Esophagus squamous epithelium (tissue), 5 donors: ENCODE results near the gene FOXP1. TPM values are rescaled to one million over a fixed set of nuclear protein-coding genes. Genes with fewer than 3 reads are reported as not detected.

Source experiments
- DNase-seq: peaks from one replicate; lab custom pipeline; 2025; lab: John Stamatoyannopoulos, UW
- H3K27ac ChIP-seq, 4 donors: fragments of 200-600 bp; sonication (generic); one replicate each; pipeline ENCODE4 v1.5.1; 2016 to 2019; ENCODE audit warnings: mild to moderate bottlenecking in 1 of 4
- H3K27me3 ChIP-seq, 4 donors: fragments of 200-600 bp; sonication (generic); 1 replicate in 3 of 4; 2 replicates in 1 of 4; pipeline versions ENCODE4 v1.5.1 to v1.6.0; 2017 to 2021; ENCODE audit warnings: antibody characterized with exemption in 1 of 4
- H3K36me3 ChIP-seq, 3 donors: fragments of 200-600 bp; sonication (generic); one replicate each; pipeline ENCODE4 v1.5.1; 2016 to 2019
- H3K4me1 ChIP-seq, 3 donors: fragments of 200-600 bp; sonication (generic); one replicate each; pipeline ENCODE4 v1.5.1; 2017 to 2019
- H3K4me3 ChIP-seq, 4 donors: fragments of 200-600 bp; sonication (generic); 1 replicate in 3 of 4; 2 replicates in 1 of 4; pipeline ENCODE4 v1.5.1; 2016 to 2019; ENCODE audit warnings: mild to moderate bottlenecking in 2 of 4, moderate library complexity in 1 of 4
- H3K9me3 ChIP-seq, 3 donors: fragments of 200-600 bp; sonication (generic); one replicate each; pipeline ENCODE4 v1.5.1; 2016 to 2019
- POLR2A ChIP-seq, 4 donors: fragments of 450-650 bp; IDR thresholded peaks; one replicate each; pipeline ENCODE4 v1.6.1; 2017; ENCODE audit warnings: antibody characterized with exemption in 4 of 4, mild to moderate bottlenecking in 4 of 4, moderate library complexity in 3 of 4
- WGBS, 2 donors: methylation state at CpG; one replicate each; pipeline ENCODE4 v1.1.5; 2018; 5-methylcytosine and 5-hydroxymethylcytosine counted together
- intact Hi-C: fragments of 100-400 bp; cut with DNase I; formaldehyde crosslinking; loops from one replicate; pipeline ENCODE4 v1.15.0; 2022
- total RNA-seq, 4 donors: library from RNA; depleted of rRNA; stranded (reverse); fragments of >200 nt; gene quantifications; one replicate each; pipeline ENCODE4 v1.1.0, GENCODE V29; 2016
- TF ChIP-seq, protein P1 (sequence below), 6 experiments: fragments of 450-650 bp in 4 of 6; fragments of 200-600 bp in 2 of 6; sonication (generic) in 2 of 6; IDR thresholded peaks; one replicate each; pipeline ENCODE4 v1.5.1; 2016 to 2019; ENCODE audit warnings: antibody characterized with exemption in 6 of 6, mild to moderate bottlenecking in 4 of 6, moderate library complexity in 4 of 6
- donor health status: DM: yes; HTN: yes; CAD: no.

Gene FOXP1
- total RNA-seq, 4 donors from 2014 or later, result 49.1 to 124 (median 61.1) TPM

- Histone ChIP-seq H3K4me3 (no peak overlapping the region), H3K27ac (no peak overlapping the region), H3K9me3 (no peaks in the 10 kb centered on the region), H3K4me1 (no peaks in the 10 kb centered on the region), H3K27me3 (no peaks in the 10 kb centered on the region), H3K36me3 (peaks cover 0 to 6% (median 0%) of the 10 kb centered on the region in 3 donors)
- WGBS, 2 donors, result 85 to 100% methylated on average over 2 of the region's 2 CpGs
- intact Hi-C loops, result no loop called here
- no peak for DNase-seq
- TF ChIP-seq POLR2A (IDR thresholded peaks at IDR 0.05), result no peak
- TF ChIP-seq, protein P1, sequence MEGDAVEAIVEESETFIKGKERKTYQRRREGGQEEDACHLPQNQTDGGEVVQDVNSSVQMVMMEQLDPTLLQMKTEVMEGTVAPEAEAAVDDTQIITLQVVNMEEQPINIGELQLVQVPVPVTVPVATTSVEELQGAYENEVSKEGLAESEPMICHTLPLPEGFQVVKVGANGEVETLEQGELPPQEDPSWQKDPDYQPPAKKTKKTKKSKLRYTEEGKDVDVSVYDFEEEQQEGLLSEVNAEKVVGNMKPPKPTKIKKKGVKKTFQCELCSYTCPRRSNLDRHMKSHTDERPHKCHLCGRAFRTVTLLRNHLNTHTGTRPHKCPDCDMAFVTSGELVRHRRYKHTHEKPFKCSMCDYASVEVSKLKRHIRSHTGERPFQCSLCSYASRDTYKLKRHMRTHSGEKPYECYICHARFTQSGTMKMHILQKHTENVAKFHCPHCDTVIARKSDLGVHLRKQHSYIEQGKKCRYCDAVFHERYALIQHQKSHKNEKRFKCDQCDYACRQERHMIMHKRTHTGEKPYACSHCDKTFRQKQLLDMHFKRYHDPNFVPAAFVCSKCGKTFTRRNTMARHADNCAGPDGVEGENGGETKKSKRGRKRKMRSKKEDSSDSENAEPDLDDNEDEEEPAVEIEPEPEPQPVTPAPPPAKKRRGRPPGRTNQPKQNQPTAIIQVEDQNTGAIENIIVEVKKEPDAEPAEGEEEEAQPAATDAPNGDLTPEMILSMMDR (IDR thresholded peaks at IDR 0.05), result no peak
Observed at GRCh38 chr3:71290301-71290700, 293.2 kb downstream of the FOXP1 start.

- Histone ChIP-seq H3K36me3 (no peaks in the 10 kb centered on the region), H3K4me1 (no peaks in the 10 kb centered on the region), H3K27me3 (no peaks in the 10 kb centered on the region), H3K9me3 (no peaks in the 10 kb centered on the region), H3K27ac (no peak overlapping the region), H3K4me3 (no peak overlapping the region)
- 78 to 88% methylated on average over 4 of the region's 4 CpGs for WGBS, 2 donors
- no peak for DNase-seq
- TF ChIP-seq POLR2A (IDR thresholded peaks at IDR 0.05), result no peak
- TF ChIP-seq, protein P1 (IDR thresholded peaks at IDR 0.05), result no peak
- intact Hi-C loops, result no loop called here
Observed at GRCh38 chr3:71288269-71288930, 295.1 kb downstream of the FOXP1 start.

DNA sequence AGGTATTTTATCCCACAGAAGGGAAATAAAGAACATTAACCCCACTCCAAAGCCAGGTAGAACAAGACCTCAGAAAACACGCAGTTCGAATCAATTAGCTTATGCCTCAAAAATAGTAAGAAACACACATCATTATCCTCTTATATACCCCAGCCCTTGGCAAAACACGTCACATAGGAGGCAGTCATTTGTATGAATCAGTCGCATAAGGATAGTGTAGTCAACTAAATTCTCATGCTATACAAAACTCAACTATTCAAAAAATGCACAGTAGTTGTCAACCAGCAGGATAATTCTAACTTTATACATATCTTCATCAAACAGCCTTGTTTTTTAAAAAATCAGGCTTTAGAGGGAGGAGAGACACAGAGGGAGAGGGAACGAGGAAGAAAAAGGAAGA is 298.4 kb downstream of the FOXP1 start:
- 89 to 94% methylated on average over 5 of the region's 5 CpGs for WGBS, 2 donors
- H3K4me1 ChIP-seq, result no peaks in the 10 kb centered on the region
- H3K27me3 ChIP-seq, result no peaks in the 10 kb centered on the region
- intact Hi-C loops, result no loop called here
- H3K36me3 ChIP-seq, result no peaks in the 10 kb centered on the region
- TF ChIP-seq, protein P1 (IDR thresholded peaks at IDR 0.05), result no peak
- TF ChIP-seq POLR2A (IDR thresholded peaks at IDR 0.05), result no peak
- DNase-seq, result no peak
- no peak overlapping the region for H3K4me3 ChIP-seq
- no peaks in the 10 kb centered on the region for H3K9me3 ChIP-seq
- H3K27ac ChIP-seq, result no peak overlapping the region

DNA sequence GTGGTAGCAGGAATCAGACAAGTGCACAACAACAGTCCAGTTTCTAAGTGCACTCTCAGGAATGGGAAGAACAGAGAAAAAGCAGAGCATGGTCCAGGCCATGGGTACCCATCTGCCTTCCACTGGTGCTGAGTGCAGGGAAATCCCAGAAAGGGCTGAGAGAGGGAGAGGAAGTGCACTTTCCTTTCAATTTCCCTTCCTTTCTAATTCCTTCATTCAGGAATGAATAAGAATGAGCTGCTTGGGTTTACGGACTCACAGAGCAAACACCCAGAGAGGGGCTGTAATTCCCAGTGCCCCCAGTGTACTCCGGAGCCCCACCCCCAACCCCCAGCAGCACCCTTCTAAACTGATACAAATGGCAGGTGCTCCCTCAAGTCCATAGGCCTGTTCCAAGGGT is 300.6 kb downstream of the FOXP1 start:
- no peaks in the 10 kb centered on the region for H3K9me3 ChIP-seq
- no peak overlapping the region for H3K27ac ChIP-seq
- no peak for TF ChIP-seq POLR2A (IDR thresholded peaks at IDR 0.05)
- TF ChIP-seq, protein P1 (IDR thresholded peaks at IDR 0.05), result no peak
- intact Hi-C loops, result no loop called here
- 85 to 94% methylated on average over 2 of the region's 2 CpGs for WGBS, 2 donors
- H3K4me3 ChIP-seq, result no peak overlapping the region
- no peaks in the 10 kb centered on the region for H3K36me3 ChIP-seq
- H3K4me1 ChIP-seq, result no peaks in the 10 kb centered on the region
- no peaks in the 10 kb centered on the region for H3K27me3 ChIP-seq
- no peak for DNase-seq

DNA sequence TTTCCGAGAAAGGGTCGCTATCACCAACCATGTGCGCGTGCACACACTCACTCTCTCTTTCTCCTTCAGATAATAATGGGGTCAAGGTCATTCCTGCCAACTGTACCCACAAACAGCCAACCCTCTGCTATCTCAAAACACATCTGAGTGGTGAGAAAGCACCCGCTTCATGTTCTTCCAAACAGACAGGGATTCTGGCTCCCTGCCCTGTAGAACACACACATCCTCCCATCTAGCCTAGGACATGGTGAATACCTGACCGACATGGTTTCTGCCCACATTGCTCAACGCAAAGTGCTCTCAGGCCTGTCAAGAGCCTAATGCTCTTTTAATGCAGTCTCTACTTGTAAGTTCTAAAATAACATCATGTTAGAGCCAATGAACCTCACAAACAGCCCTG is 302.2 kb downstream of the FOXP1 start:
- 91 to 94% methylated on average over 5 to 6 of the region's 7 CpGs for WGBS, 2 donors
- no peaks in the 10 kb centered on the region for H3K9me3 ChIP-seq
- no peak overlapping the region for H3K27ac ChIP-seq
- H3K27me3 ChIP-seq, result no peaks in the 10 kb centered on the region
- no peak overlapping the region for H3K4me3 ChIP-seq
- intact Hi-C loops, result no loop called here
- H3K4me1 ChIP-seq, result no peaks in the 10 kb centered on the region
- H3K36me3 ChIP-seq, result no peaks in the 10 kb centered on the region
- TF ChIP-seq, protein P1 (IDR thresholded peaks at IDR 0.05), result no peak
- no peak for TF ChIP-seq POLR2A (IDR thresholded peaks at IDR 0.05)
- DNase-seq, result no peak
